ENCODE data around the gene UBE3A. TPM values are rescaled to one million over a fixed set of nuclear protein-coding genes. Genes with fewer than 3 reads are reported as not detected.

UBE3A gene
- total RNA-seq, 1 experiment from 2014 or later, result 104 TPM

DNA sequence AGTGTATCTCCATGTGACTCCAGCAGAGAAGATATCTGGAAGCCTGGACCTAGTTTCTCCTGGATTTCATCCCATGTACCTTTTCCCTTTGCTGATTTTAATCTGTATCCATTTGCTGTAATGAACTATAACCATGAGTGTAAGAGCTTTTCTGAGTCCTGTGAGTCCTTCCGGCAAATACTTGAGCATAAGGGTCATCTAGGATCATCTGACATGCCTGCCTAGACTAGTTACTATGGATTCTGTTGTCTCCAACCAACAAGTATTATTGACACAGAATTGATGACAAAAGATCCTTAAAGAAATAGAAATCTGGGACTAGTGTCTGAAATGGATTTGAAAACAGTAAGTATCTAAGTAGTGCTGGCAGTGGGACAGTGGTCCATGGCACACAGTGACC, 11.3 kb upstream of the UBE3A start:
- Histone ChIP-seq H3K27ac (ENCODE audit: low read depth, low read length) (no peak overlapping the region), H3K9ac (ENCODE audit: low read length) (no peak overlapping the region), H3K9me2 (ENCODE audit: insufficient read depth) (no peaks in the 10 kb centered on the region), H3K4me2 (ENCODE audit: low read length) (no peak overlapping the region), H3K4me1 (ENCODE audit: control insufficient read depth in 1 of 2, insufficient read depth in 2 of 2, low read length in 2 of 2) (no peaks in the 10 kb centered on the region), H3K9me3 (ENCODE audit: control insufficient read depth in 1 of 2, insufficient read depth in 1 of 2, low read depth in 1 of 2, low read length in 2 of 2) (peaks cover 9 to 11% of the 10 kb centered on the region in 2 experiments; a peak in 2 of 4 replicates), H2AFZ (ENCODE audit: low read depth, low read length, poor library complexity, severe bottlenecking) (no peak overlapping the region), H3K36me3 (ENCODE audit: control insufficient read depth in 1 of 2, insufficient read depth in 2 of 2, low read length in 2 of 2) (no peaks in the 10 kb centered on the region), H3K79me2 (ENCODE audit: insufficient read depth, low read length) (no peaks in the 10 kb centered on the region), H3K27me3 (ENCODE audit: insufficient read depth, low read length) (no peaks in the 10 kb centered on the region), H3K4me3 (replicated peaks in 1 of 2; ENCODE audit: low read depth in 1 of 2, low read length in 2 of 2) (no peak overlapping the region), H4K20me1 (ENCODE audit: insufficient read depth) (no peaks in the 10 kb centered on the region)
- TF ChIP-seq SP1 (IDR thresholded peaks at IDR 0.05; ENCODE audit: low read depth) (no peak), POLR2A (IDR thresholded peaks at IDR 0.05; ENCODE audit: borderline replicate concordance, extremely low read depth, insufficient read depth, insufficient read length) (no peak), EGR1 (IDR thresholded peaks at IDR 0.05; ENCODE audit: low read depth) (no peak), YY1 (IDR thresholded peaks at IDR 0.05; ENCODE audit: extremely low read depth, insufficient replicate concordance, low read depth, low read length) (no peak), ELF1 (IDR thresholded peaks at IDR 0.05; ENCODE audit: borderline replicate concordance, low read depth) (no peak), RAD21 (IDR thresholded peaks at IDR 0.05; ENCODE audit: low read depth) (no peak)
- intact Hi-C loops (cut with micrococcal nuclease), result loop anchor here (10.0 kb wide), 1 partner anchor 145 kb away; no protein-coding TSS in a partner anchor
- POLR2A ChIA-PET, result no interaction called here
- RAD21 ChIA-PET (ENCODE audit: low non-redundant PET in 1 of 2, low total read pairs in 2 of 2, uncharacterized antibody in 2 of 2, unreplicated experiment in 2 of 2), result no interaction called here
- no peak for DNase-seq (ENCODE audit: low read depth, low spot score)
- BruUV-seq (replicated peaks), result no TSS peak
- CTCF ChIA-PET, result no interaction called here
- no peak for ATAC-seq

DNA sequence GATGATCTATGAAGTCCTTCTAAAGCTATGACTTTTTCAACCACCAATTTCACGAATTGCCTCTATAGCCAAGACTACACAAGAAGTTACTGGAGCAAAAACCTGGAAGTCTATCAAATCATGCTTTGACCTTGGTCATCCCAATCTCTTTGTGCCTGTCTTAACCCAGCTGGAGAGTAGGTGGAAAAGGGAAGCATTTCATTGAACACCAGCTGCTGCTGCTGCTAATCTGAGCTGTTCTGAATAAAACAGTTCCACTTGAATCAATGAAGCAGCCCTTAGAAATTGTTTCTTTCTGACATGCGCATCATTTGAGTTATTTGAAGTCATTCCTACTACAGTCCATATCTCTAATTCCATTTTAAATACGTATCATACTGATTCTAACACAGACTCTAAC, 7.3 kb upstream of the UBE3A start:
- H3K4me2 ChIP-seq (ENCODE audit: low read length), result no peak overlapping the region
- DNase-seq (ENCODE audit: low read depth, low spot score), result no peak
- intact Hi-C loops (cut with micrococcal nuclease), result no loop called here
- no peaks in the 10 kb centered on the region for H3K4me1 ChIP-seq (ENCODE audit: control insufficient read depth in 1 of 2, insufficient read depth in 2 of 2, low read length in 2 of 2)
- no peaks in the 10 kb centered on the region for H4K20me1 ChIP-seq (ENCODE audit: insufficient read depth)
- no peak overlapping the region for H3K4me3 ChIP-seq (replicated peaks in 1 of 2; ENCODE audit: low read depth in 1 of 2, low read length in 2 of 2)
- RAD21 ChIA-PET (ENCODE audit: low non-redundant PET in 1 of 2, low total read pairs in 2 of 2, uncharacterized antibody in 2 of 2, unreplicated experiment in 2 of 2), result no interaction called here
- H2AFZ ChIP-seq (ENCODE audit: low read depth, low read length, poor library complexity, severe bottlenecking), result no peak overlapping the region
- POLR2A ChIA-PET, result no interaction called here
- TF ChIP-seq JUND (IDR thresholded peaks at IDR 0.05) (no peak), SP1 (IDR thresholded peaks at IDR 0.05; ENCODE audit: low read depth) (no peak), EZH2 (IDR thresholded peaks at IDR 0.05) (no peak), SRF (IDR thresholded peaks at IDR 0.05; ENCODE audit: low read depth) (no peak), CBX3 (IDR thresholded peaks at IDR 0.05; ENCODE audit: low read depth) (no peak), CEBPB (IDR thresholded peaks at IDR 0.05; ENCODE audit: low read depth) (no peak), ZFX (IDR thresholded peaks at IDR 0.05) (no peak), SIN3A (IDR thresholded peaks at IDR 0.05; ENCODE audit: low read depth) (no peak), FOSL1 (IDR thresholded peaks at IDR 0.05; ENCODE audit: low read depth) (no peak), ELF1 (IDR thresholded peaks at IDR 0.05; ENCODE audit: borderline replicate concordance, low read depth) (no peak), POLR2AphosphoS5 (IDR thresholded peaks at IDR 0.05; ENCODE audit: low read depth, low read length) (no peak), EZH2phosphoT487 (IDR thresholded peaks at IDR 0.05; ENCODE audit: borderline replicate concordance) (no peak)
- TF ChIP-seq, protein P1, sequence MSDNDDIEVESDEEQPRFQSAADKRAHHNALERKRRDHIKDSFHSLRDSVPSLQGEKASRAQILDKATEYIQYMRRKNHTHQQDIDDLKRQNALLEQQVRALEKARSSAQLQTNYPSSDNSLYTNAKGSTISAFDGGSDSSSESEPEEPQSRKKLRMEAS (IDR thresholded peaks at IDR 0.05), result no peak
- TF ChIP-seq, protein P2, sequence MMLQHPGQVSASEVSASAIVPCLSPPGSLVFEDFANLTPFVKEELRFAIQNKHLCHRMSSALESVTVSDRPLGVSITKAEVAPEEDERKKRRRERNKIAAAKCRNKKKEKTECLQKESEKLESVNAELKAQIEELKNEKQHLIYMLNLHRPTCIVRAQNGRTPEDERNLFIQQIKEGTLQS (IDR thresholded peaks at IDR 0.05), result no peak
- no TSS peak for BruUV-seq (replicated peaks)
- H3K27ac ChIP-seq (ENCODE audit: low read depth, low read length), result no peak overlapping the region
- ATAC-seq, result no peak
- CTCF ChIA-PET, result no interaction called here
- peaks cover 1 to 4% of the 10 kb centered on the region in 2 experiments; a peak in 2 of 4 replicates for H3K9me3 ChIP-seq (ENCODE audit: control insufficient read depth in 1 of 2, insufficient read depth in 1 of 2, low read depth in 1 of 2, low read length in 2 of 2)
- H3K36me3 ChIP-seq (ENCODE audit: control insufficient read depth in 1 of 2, insufficient read depth in 2 of 2, low read length in 2 of 2), result no peaks in the 10 kb centered on the region
- no peak overlapping the region for H3K9ac ChIP-seq (ENCODE audit: low read length)
- no peaks in the 10 kb centered on the region for H3K79me2 ChIP-seq (ENCODE audit: insufficient read depth, low read length)
- no peaks in the 10 kb centered on the region for H3K27me3 ChIP-seq (ENCODE audit: insufficient read depth, low read length)
- no peaks in the 10 kb centered on the region for H3K9me2 ChIP-seq (ENCODE audit: insufficient read depth)
